ENCODE measurements around the gene TMEM247. TPM values are rescaled to one million over a fixed set of nuclear protein-coding genes. Genes with fewer than 3 reads are reported as not detected.

TMEM247 gene
- total and polyA plus RNA-seq, 2 donors (not counting 3 experiments of a cell fraction or from before 2014, with no cell fraction given) = not detected

DNA sequence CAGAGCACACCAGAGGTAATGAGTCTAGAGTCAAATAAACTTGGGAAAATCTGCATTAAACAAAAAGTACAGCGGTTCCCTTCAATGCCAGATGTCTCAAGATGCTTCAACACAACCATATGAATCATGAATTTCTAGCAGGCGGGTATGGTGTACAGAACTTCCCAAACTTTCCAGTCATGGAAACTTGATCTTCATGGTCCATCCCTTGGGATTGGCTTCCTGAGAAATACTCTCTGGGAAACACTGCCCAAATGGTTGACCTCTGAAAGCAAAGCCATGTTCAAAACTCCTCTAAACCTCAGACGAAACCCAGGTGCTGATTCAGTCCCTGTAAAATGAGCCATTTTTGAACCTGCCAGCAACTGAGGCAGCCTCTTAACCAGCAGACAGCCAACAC lies 16.4 kb upstream of the TMEM247 start:
- FAIRE-seq = no peak
- TF ChIP-seq FOS (IDR thresholded peaks at IDR 0.05; ENCODE audit: borderline replicate concordance, insufficient read depth, low read length) (no peak), MYC (IDR thresholded peaks at IDR 0.05; ENCODE audit: low read depth, low read length) (no peak), GATA2 (IDR thresholded peaks at IDR 0.05; ENCODE audit: insufficient read depth, insufficient read length, low read depth, low read length) (no peak), JUN (IDR thresholded peaks at IDR 0.05; ENCODE audit: borderline replicate concordance, insufficient read depth, insufficient read length, low read depth) (no peak), EZH2 (IDR thresholded peaks at IDR 0.05; ENCODE audit: borderline replicate concordance, low read depth, low read length, severe bottlenecking) (no peak), POLR2AphosphoS5 (IDR thresholded peaks at IDR 0.05; ENCODE audit: insufficient read depth, low read depth, low read length) (no peak), POLR2A (IDR thresholded peaks at IDR 0.05; ENCODE audit: low read depth, low read length) (no peak)
- TF ChIP-seq, protein P1, sequence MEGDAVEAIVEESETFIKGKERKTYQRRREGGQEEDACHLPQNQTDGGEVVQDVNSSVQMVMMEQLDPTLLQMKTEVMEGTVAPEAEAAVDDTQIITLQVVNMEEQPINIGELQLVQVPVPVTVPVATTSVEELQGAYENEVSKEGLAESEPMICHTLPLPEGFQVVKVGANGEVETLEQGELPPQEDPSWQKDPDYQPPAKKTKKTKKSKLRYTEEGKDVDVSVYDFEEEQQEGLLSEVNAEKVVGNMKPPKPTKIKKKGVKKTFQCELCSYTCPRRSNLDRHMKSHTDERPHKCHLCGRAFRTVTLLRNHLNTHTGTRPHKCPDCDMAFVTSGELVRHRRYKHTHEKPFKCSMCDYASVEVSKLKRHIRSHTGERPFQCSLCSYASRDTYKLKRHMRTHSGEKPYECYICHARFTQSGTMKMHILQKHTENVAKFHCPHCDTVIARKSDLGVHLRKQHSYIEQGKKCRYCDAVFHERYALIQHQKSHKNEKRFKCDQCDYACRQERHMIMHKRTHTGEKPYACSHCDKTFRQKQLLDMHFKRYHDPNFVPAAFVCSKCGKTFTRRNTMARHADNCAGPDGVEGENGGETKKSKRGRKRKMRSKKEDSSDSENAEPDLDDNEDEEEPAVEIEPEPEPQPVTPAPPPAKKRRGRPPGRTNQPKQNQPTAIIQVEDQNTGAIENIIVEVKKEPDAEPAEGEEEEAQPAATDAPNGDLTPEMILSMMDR (IDR thresholded peaks at IDR 0.05; ENCODE audit: extremely low read depth in 1 of 2, insufficient read depth in 1 of 2, low read depth in 1 of 2, low read length in 2 of 2) = no peak
- TF ChIP-seq, protein P2, sequence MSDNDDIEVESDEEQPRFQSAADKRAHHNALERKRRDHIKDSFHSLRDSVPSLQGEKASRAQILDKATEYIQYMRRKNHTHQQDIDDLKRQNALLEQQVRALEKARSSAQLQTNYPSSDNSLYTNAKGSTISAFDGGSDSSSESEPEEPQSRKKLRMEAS (IDR thresholded peaks at IDR 0.05; ENCODE audit: insufficient read depth, insufficient read length) = no peak
- Histone ChIP-seq H3K36me3 (ENCODE audit: control insufficient read depth in 2 of 2, extremely low read depth in 1 of 2, insufficient read depth in 2 of 2, low read length in 2 of 2) (no peaks in the 10 kb centered on the region), H3K4me2 (ENCODE audit: insufficient read depth, low read length) (no peak overlapping the region), H3K4me3 (replicated peaks in 1 of 3; ENCODE audit: insufficient read depth in 1 of 3, low read depth in 1 of 3, low read length in 3 of 3) (no peak overlapping the region), H2AFZ (ENCODE audit: low read depth, low read length) (no peak overlapping the region), H4K20me1 (replicated peaks; ENCODE audit: control insufficient read depth, extremely low read depth, insufficient read depth, low read length) (no peaks in the 10 kb centered on the region), H3K9ac (replicated peaks; ENCODE audit: extremely low read depth, insufficient read depth, low read length) (no peak overlapping the region), H3K79me2 (ENCODE audit: control insufficient read depth, insufficient read depth, low read length) (no peaks in the 10 kb centered on the region), H3K4me1 (ENCODE audit: control insufficient read depth, extremely low read depth, insufficient read depth, low read length) (no peaks in the 10 kb centered on the region), H3K27me3 (ENCODE audit: control insufficient read depth in 2 of 2, insufficient read depth in 2 of 2, low read length in 2 of 2) (no peaks in the 10 kb centered on the region), H3K9me3 (replicated peaks; ENCODE audit: control insufficient read depth, insufficient read depth, low read length) (no peaks in the 10 kb centered on the region), H3K9me1 (replicated peaks; ENCODE audit: control insufficient read depth, extremely low read depth, insufficient read depth, low read length) (no peaks in the 10 kb centered on the region), H3K27ac (ENCODE audit: insufficient read depth, low read depth, low read length) (no peak overlapping the region)
- intact Hi-C loops (cut with micrococcal nuclease) = no loop called here
- BruUV-seq (replicated peaks) = no TSS peak
- ChIA-PET CTCF (interaction anchor here (1.0 to 1.5 kb wide), 6 partner anchors 11 to 465 kb away, joined by 3 to 5 read pairs (median 3); no protein-coding TSS in a partner anchor), POLR2A (no interaction called here)
- DNase-seq (ENCODE audit: low read depth, low spot score) = no peak
- dilution Hi-C loops (cut with MboI; ENCODE audit: extremely low pct_ligation_motif_present, low sequenced_read_pairs) = no loop called here
